Gastrocnemius medialis (tissue), 4 donors: ENCODE results near the gene CORO2A.

ENCODE experiments used
- CTCF ChIP-seq, 5 experiments: fragments of 450-650 bp in 3 of 5; fragments of 200-600 bp in 2 of 5; sonication (generic) in 2 of 5; IDR thresholded peaks in 4 of 5; conservative IDR thresholded peaks in 1 of 5; 1 replicate in 4 of 5; 2 replicates in 1 of 5; pipeline ENCODE4 v1.5.1; 2016 to 2019; ENCODE audit warnings: antibody characterized with exemption in 5 of 5, mild to moderate bottlenecking in 3 of 5, moderate library complexity in 3 of 5
- POLR2A ChIP-seq, 2 donors: fragments of 450-650 bp; IDR thresholded peaks; one replicate each; pipeline ENCODE4 v1.6.1; 2017; ENCODE audit warnings: antibody characterized with exemption in 2 of 2, mild to moderate bottlenecking in 2 of 2, moderate library complexity in 2 of 2

- TF ChIP-seq CTCF (IDR thresholded peaks at IDR 0.05 in 4 of 5, conservative IDR thresholded peaks at IDR 0.05 in 1 of 5) (no peak), POLR2A (IDR thresholded peaks at IDR 0.05) (no peak)
Observed at GRCh38 chr9:98225015-98225442, 32.6 kb upstream of the CORO2A start.
